HUES6 (cell line): ENCODE results near the gene IL4I1.

ENCODE experiments used
- H3K27ac ChIP-seq: 2 replicates; pipeline ENCODE4 v1.7.0; 2013; ENCODE audit warnings: low read depth, mild to moderate bottlenecking, low read length, inconsistent platforms
- H3K27me3 ChIP-seq: 2 replicates; pipeline ENCODE4 v1.6.1; 2013; ENCODE audit warnings: low read length; ENCODE audit not compliant: control insufficient read depth, insufficient read depth
- H3K36me3 ChIP-seq: 2 replicates; pipeline ENCODE4 v1.6.1; 2013; ENCODE audit warnings: low read length; ENCODE audit not compliant: control insufficient read depth, insufficient read depth
- H3K4me1 ChIP-seq: 2 replicates; pipeline ENCODE4 v1.6.1; 2013; ENCODE audit warnings: low read length; ENCODE audit not compliant: control insufficient read depth, insufficient read depth
- H3K4me3 ChIP-seq: 2 replicates; pipeline ENCODE4 v1.5.1; 2013; ENCODE audit warnings: low read depth, low read length
- H3K9ac ChIP-seq: one replicate; pipeline ENCODE4 v1.6.1; 2013; ENCODE audit warnings: mild to moderate bottlenecking, low read length
- H3K9me3 ChIP-seq: 2 replicates; pipeline ENCODE4 v1.6.1; 2013; ENCODE audit warnings: low read depth, low read length; ENCODE audit not compliant: control insufficient read depth, insufficient read depth

Gene IL4I1

DNA sequence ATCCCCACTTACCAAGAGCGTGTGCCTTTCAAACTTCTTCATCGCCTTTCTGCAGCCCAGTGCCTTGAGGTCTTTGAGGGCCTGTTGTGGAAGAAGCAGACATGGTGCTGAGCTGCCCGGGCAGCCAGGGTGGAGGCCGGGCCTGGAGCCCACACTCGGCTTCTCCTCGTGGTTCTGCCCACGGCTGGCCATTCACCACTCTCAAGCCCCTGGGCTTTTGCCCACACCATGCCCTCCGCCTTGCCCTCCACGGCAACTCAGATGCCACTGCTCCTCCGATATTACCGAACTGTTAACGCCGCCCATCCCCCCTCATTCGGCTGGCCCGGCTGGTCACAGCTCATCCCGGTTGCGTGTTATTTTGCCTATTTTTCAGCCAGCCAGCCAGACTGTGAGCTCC lies 5.3 kb downstream of the IL4I1 start:
- Histone ChIP-seq H3K36me3 (peaks cover 6% of the 10 kb centered on the region; the same call in 1 of the 2 replicates), H3K4me3 (no peak overlapping the region), H3K9ac (no peak overlapping the region), H3K9me3 (no peaks in the 10 kb centered on the region), H3K27ac (no peak overlapping the region), H3K4me1 (peaks cover 4% of the 10 kb centered on the region; the same call in 1 of the 2 replicates), H3K27me3 (peaks cover 19% of the 10 kb centered on the region)

GRCh38 chr19:49890349-49891311 lies 6.1 kb downstream of the IL4I1 start:
- Histone ChIP-seq H3K9ac (no peak overlapping the region), H3K4me1 (peaks cover 4% of the 10 kb centered on the region; the same call in 1 of the 2 replicates), H3K27ac (no peak overlapping the region), H3K9me3 (no peaks in the 10 kb centered on the region), H3K4me3 (peak overlapping the region; percentile 66), H3K36me3 (peaks cover 11% of the 10 kb centered on the region; the same call in 1 of the 2 replicates), H3K27me3 (peaks cover 19% of the 10 kb centered on the region)

GRCh38 chr19:49889687-49890348 lies 6.9 kb downstream of the IL4I1 start:
- Histone ChIP-seq H3K36me3 (peaks cover 18% of the 10 kb centered on the region), H3K9me3 (no peaks in the 10 kb centered on the region), H3K27me3 (peaks cover 19% of the 10 kb centered on the region), H3K27ac (no peak overlapping the region), H3K4me1 (peaks cover 4% of the 10 kb centered on the region; the same call in 1 of the 2 replicates), H3K9ac (no peak overlapping the region), H3K4me3 (peak overlapping the region; percentile 66)

DNA sequence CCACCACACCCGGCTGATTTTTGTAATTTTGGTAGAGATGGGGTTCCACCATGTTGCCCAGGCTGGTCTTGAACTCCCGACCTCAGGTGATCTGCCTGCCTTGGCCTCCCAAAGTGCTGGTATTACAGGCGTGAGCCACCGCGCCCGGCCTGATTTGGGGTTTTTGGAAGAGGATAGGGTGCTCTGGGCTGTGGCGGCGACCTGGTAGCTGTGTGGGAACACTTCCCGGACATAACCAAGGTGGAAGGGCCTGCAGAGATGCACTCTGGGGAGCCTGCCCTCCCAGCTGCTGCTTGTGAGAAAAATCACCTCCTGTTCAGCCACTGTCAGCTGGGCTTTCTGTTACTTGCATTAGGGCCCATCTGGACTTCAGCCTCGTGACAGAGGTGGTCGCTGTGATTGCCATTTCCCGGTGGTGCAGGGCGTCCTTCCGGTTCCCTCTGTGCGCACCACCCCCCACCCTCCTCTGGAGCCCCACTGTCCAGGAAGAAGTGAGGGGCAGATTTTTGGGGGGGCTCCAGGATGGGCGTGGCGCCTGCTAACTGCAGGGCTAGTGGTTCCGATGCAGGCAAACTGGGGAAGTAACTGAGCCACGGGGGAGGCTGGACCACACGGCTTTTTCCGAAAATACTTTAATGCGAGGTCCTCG lies 7.5 kb downstream of the IL4I1 start:
- H3K4me3 ChIP-seq, result no peak overlapping the region
- no peak overlapping the region for H3K27ac ChIP-seq

DNA sequence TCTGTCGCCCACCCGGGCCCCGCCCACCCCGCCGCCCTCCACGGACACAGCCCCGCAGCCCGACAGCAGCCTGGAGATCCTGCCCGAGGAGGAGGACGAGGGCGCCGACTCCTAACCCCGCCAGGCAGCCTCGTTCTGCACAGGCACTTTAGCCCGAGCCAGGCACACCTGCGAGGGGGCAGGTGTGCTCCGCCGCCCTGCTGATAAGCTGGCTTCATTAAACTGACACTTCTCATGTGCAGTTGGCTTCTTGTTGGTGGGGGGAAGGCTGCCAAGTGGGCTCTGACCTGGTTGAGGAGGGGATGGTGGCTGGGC lies 8.2 kb downstream of the IL4I1 start:
- Histone ChIP-seq H3K9ac (no peak overlapping the region), H3K27ac (no peak overlapping the region), H3K27me3 (peaks cover 19% of the 10 kb centered on the region), H3K4me1 (peaks cover 4% of the 10 kb centered on the region; the same call in 1 of the 2 replicates), H3K9me3 (no peaks in the 10 kb centered on the region), H3K4me3 (no peak overlapping the region), H3K36me3 (peaks cover 31% of the 10 kb centered on the region)

More for the DNA sequence above, 7.5 kb downstream of the IL4I1 start:
- Histone ChIP-seq H3K9me3 (no peaks in the 10 kb centered on the region), H3K4me1 (peaks cover 4% of the 10 kb centered on the region; the same call in 1 of the 2 replicates), H3K36me3 (peaks cover 24% of the 10 kb centered on the region), H3K9ac (no peak overlapping the region), H3K27me3 (peaks cover 19% of the 10 kb centered on the region)

DNA sequence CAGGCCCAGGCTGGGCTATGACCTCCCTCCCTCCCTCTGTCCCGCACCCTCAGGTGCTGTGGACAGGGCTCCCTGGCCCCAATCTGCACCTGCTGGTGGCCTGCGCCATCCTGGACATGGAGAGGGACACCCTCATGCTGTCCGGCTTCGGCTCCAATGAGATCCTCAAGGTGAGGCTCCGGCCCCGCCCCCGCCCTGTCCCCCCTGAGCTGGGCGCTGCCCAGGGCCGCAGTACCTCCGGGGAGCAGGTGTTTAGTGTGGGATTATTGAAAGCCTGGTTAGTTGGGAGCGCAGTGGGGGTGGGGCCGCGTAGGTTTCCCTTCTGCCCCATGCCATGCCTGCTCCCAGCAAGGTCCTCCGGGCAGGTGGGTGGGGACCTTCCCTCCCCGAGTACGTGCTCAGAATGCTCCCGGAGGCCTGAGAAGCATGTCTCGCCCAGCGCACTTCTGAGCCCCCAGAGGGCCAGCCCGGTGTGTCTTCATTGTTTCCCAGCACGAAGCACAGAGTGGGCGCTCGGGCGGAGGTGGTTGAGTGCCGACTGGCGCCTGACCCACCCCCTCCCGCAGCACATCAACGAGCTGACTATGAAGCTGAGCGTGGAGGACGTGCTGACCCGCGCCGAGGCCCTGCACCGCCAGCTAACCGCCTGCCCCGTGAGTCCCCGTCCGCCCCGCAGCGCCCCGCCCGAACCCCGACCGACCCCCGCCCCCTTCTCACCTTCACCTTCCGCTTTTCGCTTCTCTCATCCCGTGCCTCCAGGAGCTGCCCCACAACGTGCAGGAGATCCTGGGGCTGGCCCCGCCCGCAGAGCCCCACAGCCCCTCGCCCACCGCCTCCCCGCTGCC lies 8.8 kb downstream of the IL4I1 start:
- Histone ChIP-seq H3K27me3 (peaks cover 15% of the 10 kb centered on the region), H3K36me3 (peaks cover 37% of the 10 kb centered on the region), H3K4me1 (peaks cover 4% of the 10 kb centered on the region; the same call in 1 of the 2 replicates), H3K4me3 (no peak overlapping the region), H3K9ac (no peak overlapping the region), H3K27ac (no peak overlapping the region), H3K9me3 (no peaks in the 10 kb centered on the region)

DNA sequence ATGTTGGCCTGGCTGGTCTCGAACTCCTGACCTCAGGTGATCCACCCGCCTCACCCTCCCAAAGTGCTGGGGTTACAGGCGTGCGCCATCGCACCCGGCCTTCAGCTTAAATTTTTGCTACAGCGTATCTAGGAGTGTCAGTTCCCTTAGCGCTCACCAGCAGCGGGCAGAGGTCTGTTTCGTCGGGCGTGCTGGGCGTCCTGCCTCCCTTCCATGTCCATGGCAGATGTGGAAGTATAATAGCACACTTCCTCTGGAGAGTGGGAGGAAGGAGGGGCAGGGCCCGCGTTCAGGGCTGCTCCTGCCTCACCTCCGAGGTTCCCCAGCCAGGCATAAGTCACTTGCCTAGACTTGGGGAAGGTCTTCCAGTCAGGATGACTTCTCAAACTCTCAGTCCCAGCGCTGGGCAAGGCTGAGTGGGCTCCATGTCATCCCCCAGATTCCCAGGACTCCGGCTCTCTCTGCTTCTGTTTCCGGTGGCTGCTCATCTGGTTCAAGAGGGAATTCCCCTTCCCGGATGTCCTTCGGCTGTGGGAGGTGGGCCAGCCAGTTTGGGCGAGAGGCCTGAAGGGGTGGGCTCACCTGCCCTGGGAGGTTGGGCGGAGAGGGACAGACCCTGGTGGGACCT lies 9.5 kb downstream of the IL4I1 start:
- Histone ChIP-seq H3K27me3 (peaks cover 10% of the 10 kb centered on the region), H3K27ac (no peak overlapping the region), H3K4me3 (no peak overlapping the region), H3K4me1 (peaks cover 4% of the 10 kb centered on the region; the same call in 1 of the 2 replicates), H3K9me3 (no peaks in the 10 kb centered on the region), H3K36me3 (peaks cover 44% of the 10 kb centered on the region), H3K9ac (no peak overlapping the region)

- Histone ChIP-seq H3K4me1 (no peaks in the 10 kb centered on the region), H3K27me3 (peaks cover 7% of the 10 kb centered on the region; the same call in 1 of the 2 replicates), H3K4me3 (no peak overlapping the region), H3K36me3 (peaks cover 67% of the 10 kb centered on the region), H3K9me3 (no peaks in the 10 kb centered on the region), H3K27ac (no peak overlapping the region), H3K9ac (no peak overlapping the region)
Observed at GRCh38 chr19:49884760-49885159, 11.9 kb downstream of the IL4I1 start.

- Histone ChIP-seq H3K9ac (no peak overlapping the region), H3K27ac (no peak overlapping the region), H3K36me3 (peaks cover 72% of the 10 kb centered on the region), H3K4me3 (no peak overlapping the region), H3K27me3 (peaks cover 1% of the 10 kb centered on the region; the same call in 1 of the 2 replicates), H3K9me3 (no peaks in the 10 kb centered on the region), H3K4me1 (peaks cover under 1% of the 10 kb centered on the region; the same call in 1 of the 2 replicates)
Observed at GRCh38 chr19:49884109-49884508, 12.6 kb downstream of the IL4I1 start.

DNA sequence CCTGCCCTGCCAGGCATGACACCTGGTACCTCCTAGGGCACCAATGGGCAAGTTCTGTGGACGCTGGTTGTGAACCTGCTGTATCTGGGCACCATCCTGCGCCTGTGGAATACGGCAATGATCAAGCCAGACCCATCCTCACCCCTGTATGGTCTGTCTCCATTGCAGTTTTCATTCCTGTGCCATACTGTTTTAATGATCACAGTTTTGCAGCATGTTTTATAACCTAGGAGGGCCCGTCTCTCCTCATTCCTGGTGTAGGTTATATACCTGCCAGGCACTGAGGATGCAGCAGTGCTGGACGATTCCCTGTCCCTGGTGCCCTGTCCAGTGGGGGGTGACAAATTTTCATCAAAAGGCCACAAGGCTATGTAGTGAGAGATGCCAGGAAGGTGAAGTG lies 13.6 kb downstream of the IL4I1 start:
- H3K9ac ChIP-seq, result no peak overlapping the region
- no peak overlapping the region for H3K27ac ChIP-seq

More for the DNA sequence above, 13.6 kb downstream of the IL4I1 start:
- Histone ChIP-seq H3K4me3 (no peak overlapping the region), H3K9me3 (no peaks in the 10 kb centered on the region), H3K4me1 (peaks cover 8% of the 10 kb centered on the region; the same call in 1 of the 2 replicates), H3K27me3 (no peaks in the 10 kb centered on the region), H3K36me3 (peaks cover 76% of the 10 kb centered on the region)
